Chondrocyte (in vitro differentiated cells): ENCODE results near the gene TMX1. TPM values are rescaled to one million over a fixed set of nuclear protein-coding genes. Genes with fewer than 3 reads are reported as not detected.
A peak's percentile ranks its signal among the peaks of the same experiment; 100 is the strongest.
"Not testable (repeated sequence)": the region's sequence is repeated elsewhere in the genome, so short reads cannot be mapped to it uniquely, and the experiment has no call there.

ENCODE experiments used
- DNase-seq: peaks from one replicate; pipeline ENCODE4 v3.0.0; 2021; ENCODE audit warnings: mixed read lengths, low spot score
- H3K27ac Mint-ChIP-seq: one replicate; pipeline ENCODE4 v1.8.0; 2021; ENCODE audit warnings: mild to moderate bottlenecking, moderate library complexity, mixed read lengths; ENCODE audit not compliant: unreplicated experiment
- H3K27me3 Mint-ChIP-seq: 2 replicates; pipeline ENCODE4 v1.8.0; 2021; ENCODE audit warnings: low read depth, mixed read lengths
- H3K36me3 Mint-ChIP-seq: 2 replicates; pipeline ENCODE4 v1.8.0; 2021; ENCODE audit warnings: low read depth, mixed read lengths
- H3K4me1 Mint-ChIP-seq: 2 replicates; pipeline ENCODE4 v1.8.0; 2021; ENCODE audit warnings: low read depth, mild to moderate bottlenecking, mixed read lengths
- H3K4me3 Mint-ChIP-seq: one replicate; pipeline ENCODE4 v1.8.0; 2021; ENCODE audit warnings: mild to moderate bottlenecking, moderate library complexity, mixed read lengths; ENCODE audit not compliant: unreplicated experiment
- H3K9me3 Mint-ChIP-seq: 2 replicates; pipeline ENCODE4 v1.8.0; 2021; ENCODE audit warnings: low read depth, mixed read lengths
- CTCF ChIP-seq: fragments of 200-600 bp; sonication (generic); IDR thresholded peaks from 2 replicates; pipeline ENCODE4 v1.5.0; 2021; ENCODE audit warnings: antibody characterized with exemption, mild to moderate bottlenecking, moderate library complexity
- total RNA-seq: library from RNA; stranded (reverse); gene quantifications from 3 replicates; pipeline ENCODE4 v1.2.1, GENCODE V29; 2021

The TMX1 gene
- total RNA-seq, 1 donor from 2014 or later, result 35.4 TPM

DNA sequence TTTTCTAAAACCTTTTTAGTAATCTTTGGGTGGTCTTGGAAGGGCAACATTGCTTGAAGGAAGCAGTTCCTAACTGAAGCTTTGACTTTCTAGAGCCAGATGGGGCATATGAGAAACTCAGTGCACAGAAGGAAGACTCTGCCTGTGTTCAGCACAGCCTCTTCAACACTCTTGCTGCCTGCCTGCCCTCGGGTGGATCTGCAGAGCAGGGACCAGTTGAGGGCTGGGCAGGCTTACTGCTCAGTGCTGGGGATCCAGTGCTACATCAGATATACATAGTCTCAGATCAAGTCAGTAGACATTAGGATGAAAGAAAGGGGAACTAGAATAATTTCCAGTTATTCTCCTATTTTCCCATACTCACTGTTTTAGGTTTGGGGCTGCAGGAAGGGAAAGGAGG, 29.5 kb upstream of the TMX1 start:
- H3K27me3 Mint-ChIP-seq, result peaks cover 2% of the 10 kb centered on the region
- DNase-seq, result no peak
- no peak overlapping the region for H3K4me3 Mint-ChIP-seq
- no peak for TF ChIP-seq CTCF
- H3K9me3 Mint-ChIP-seq, result no peaks in the 10 kb centered on the region
- peaks cover 3% of the 10 kb centered on the region for H3K4me1 Mint-ChIP-seq
- H3K36me3 Mint-ChIP-seq, result no peaks in the 10 kb centered on the region
- H3K27ac Mint-ChIP-seq, result no peak overlapping the region

DNA sequence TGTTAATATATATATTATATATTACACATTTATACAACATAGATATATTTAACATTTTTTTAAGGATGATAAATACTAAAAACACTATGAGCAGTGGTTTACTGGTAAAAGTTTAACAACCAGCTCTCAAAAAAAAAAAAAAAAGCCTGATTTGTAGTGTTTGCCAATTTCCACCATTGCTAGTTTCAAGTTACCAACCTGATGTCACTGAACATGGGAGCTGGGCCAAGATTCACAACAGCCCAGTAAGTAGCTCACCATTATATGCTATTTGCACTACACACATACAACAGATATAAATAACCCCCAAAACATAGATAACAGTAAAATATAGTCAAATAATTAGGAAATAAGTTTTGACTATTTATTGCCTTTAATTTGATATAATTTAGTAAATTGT, 28.9 kb upstream of the TMX1 start:
- no peaks in the 10 kb centered on the region for H3K36me3 Mint-ChIP-seq
- peaks cover 2% of the 10 kb centered on the region for H3K27me3 Mint-ChIP-seq
- H3K4me1 Mint-ChIP-seq, result peaks cover 3% of the 10 kb centered on the region
- no peak overlapping the region for H3K27ac Mint-ChIP-seq
- TF ChIP-seq CTCF, result no peak
- H3K9me3 Mint-ChIP-seq, result no peaks in the 10 kb centered on the region
- no peak for DNase-seq
- no peak overlapping the region for H3K4me3 Mint-ChIP-seq

DNA sequence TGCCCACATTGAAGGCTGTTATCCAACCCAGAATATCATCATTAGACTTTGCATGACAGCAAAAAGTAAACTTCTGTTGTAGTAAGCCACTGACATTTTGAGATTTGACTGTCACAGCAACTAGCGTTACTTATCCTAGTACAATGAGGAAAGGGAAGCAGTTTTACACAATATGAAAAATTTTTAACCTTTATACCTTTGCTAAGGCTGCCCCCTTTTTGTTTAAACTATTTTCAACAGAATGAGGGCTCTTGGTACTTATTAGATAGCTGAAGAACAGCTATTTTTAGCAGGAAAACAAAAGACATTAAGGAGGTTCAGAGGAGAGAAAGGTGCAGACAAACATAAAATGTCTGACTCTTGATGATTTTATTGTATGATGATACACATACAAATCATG, 23.4 kb upstream of the TMX1 start:
- no peaks in the 10 kb centered on the region for H3K9me3 Mint-ChIP-seq
- peak; percentile 66 for TF ChIP-seq CTCF
- no peak overlapping the region for H3K4me3 Mint-ChIP-seq
- H3K36me3 Mint-ChIP-seq, result no peaks in the 10 kb centered on the region
- H3K4me1 Mint-ChIP-seq, result no peaks in the 10 kb centered on the region
- H3K27ac Mint-ChIP-seq, result no peak overlapping the region
- no peak for DNase-seq
- H3K27me3 Mint-ChIP-seq, result no peaks in the 10 kb centered on the region

DNA sequence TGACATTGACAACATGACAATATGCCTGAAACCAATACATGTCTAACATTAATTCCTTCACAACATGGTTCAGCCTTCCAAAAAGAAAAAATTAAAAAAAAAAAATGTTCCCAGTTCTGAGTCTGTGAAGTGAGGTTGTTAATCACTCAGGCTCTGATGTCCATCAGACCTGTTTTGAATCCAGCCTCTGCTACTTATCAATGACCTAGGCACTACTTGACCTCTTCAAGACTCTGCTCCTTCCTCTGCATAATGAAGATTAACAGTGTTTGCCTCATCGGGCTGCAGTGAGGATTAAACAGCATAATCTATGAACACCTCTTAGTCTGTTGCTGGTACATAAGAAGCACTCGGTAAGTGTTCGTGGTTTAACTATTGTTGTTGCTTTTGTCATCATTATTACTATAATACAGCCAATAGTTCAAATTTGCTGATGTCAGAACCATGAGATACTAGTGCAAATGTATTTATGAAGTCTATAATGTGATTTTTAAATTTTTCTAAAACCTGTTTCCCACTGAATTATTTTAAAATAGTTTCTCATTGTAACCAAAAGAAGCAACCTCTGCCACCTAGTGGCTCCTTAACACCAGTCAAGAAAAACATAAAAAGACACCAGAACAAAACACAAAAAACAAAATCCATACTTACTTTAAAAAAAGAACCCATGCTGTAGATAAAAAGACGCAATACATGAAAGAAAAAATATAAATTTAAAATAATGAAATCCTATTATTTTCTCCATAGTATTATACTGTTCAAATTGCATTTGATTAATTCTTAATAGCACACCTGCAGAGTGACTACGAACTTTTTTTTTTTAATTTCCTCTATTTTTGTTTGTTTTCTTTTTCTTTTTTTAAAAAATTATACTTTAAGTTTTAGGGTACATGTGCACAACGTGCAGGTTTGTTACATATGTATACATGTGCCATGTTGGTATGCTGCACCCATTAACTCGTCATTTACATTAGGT, 20.3 kb upstream of the TMX1 start:
- TF ChIP-seq CTCF, result peak; percentile 91
- H3K4me1 Mint-ChIP-seq, result peaks cover 15% of the 10 kb centered on the region
- H3K27ac Mint-ChIP-seq, result no peak overlapping the region
- H3K4me3 Mint-ChIP-seq, result no peak overlapping the region
- no peaks in the 10 kb centered on the region for H3K27me3 Mint-ChIP-seq
- DNase-seq, result no peak
- H3K9me3 Mint-ChIP-seq, result peaks cover 5% of the 10 kb centered on the region
- peaks cover 3% of the 10 kb centered on the region for H3K36me3 Mint-ChIP-seq

DNA sequence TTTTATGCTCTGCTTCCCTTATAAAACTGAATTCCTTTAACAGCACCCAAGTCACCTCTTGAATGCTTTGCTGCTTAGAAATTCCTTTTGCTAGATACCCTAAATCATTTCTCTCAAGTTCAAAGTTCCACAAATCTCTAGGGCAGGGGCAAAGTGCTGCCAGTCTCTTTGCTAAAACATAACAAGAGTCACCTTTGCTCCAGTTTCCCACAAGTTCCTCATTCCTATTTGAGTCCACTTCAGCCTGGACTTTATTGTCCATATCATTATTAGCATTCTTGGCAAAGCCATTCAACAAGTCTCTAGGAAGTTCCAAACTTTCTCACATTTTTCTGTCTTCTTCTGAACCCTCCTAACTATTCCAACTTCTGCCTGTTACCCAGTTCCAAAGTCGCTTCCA, 16.6 kb upstream of the TMX1 start:
- H3K27ac Mint-ChIP-seq, H3K36me3 Mint-ChIP-seq, H3K9me3 Mint-ChIP-seq, H3K27me3 Mint-ChIP-seq, H3K4me3 Mint-ChIP-seq, DNase-seq: not testable (repeated sequence)
- H3K4me1 Mint-ChIP-seq, result peaks cover 18% of the 10 kb centered on the region

DNA sequence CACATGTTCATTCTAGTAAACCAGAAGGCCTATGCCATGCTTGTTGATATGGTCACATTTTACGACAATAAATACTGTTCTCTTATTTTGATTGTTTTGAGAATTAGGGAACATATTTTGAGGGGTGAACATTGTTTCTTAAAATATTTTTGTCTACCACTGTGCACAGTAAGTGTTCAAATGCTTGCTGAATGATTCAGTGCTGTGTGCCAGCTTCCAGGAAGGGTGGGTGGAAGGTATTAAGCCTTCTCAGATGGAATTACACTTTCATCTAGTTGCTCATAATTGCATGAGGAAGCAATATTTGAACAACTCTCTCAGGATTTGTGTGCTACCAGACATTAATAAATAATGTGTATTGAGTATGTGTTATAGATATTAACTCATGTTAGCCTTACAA, 15.5 kb upstream of the TMX1 start:
- H3K27me3 Mint-ChIP-seq, result no peaks in the 10 kb centered on the region
- DNase-seq, result no peak
- TF ChIP-seq CTCF, result no peak
- H3K4me3 Mint-ChIP-seq, result no peak overlapping the region
- peak overlapping the region; percentile 10 for H3K27ac Mint-ChIP-seq
- peaks cover 3% of the 10 kb centered on the region for H3K36me3 Mint-ChIP-seq
- peaks cover 18% of the 10 kb centered on the region for H3K4me1 Mint-ChIP-seq
- peaks cover 5% of the 10 kb centered on the region for H3K9me3 Mint-ChIP-seq
